ENCODE data around the gene TPCN2. TPM values are rescaled to one million over a fixed set of nuclear protein-coding genes. Genes with fewer than 3 reads are reported as not detected.
A peak's percentile ranks its signal among the peaks of the same experiment; 100 is the strongest.
"Not testable (repeated sequence)": the region's sequence is repeated elsewhere in the genome, so short reads cannot be mapped to it uniquely, and the experiment has no call there.

The TPCN2 gene
- 6.3 and 8.4 TPM in 2 replicates for total RNA-seq

GRCh38 chr11:69048694-69049489, at the start of gene TPCN2:
Gene TPCN2, plus strand, starts transcription at chr11:69048932. Its CDS starts 66 bp downstream, at chr11:69048998.
- no peak for TF ChIP-seq CTCF (conservative IDR thresholded peaks at IDR 0.05; ENCODE audit: low read depth, low read length)
- H3K4me3 ChIP-seq (ENCODE audit: low read depth, low read length), result peak within 1 kb of the TSS; percentile 94
- no peak for DNase-seq (ENCODE audit: low read depth)

GRCh38 chr11:68999093-68999747, 49.5 kb upstream of the TPCN2 start:
- DNase-seq (ENCODE audit: low read depth), result no peak
- TF ChIP-seq CTCF (conservative IDR thresholded peaks at IDR 0.05; ENCODE audit: low read depth, low read length), result no peak

GRCh38 chr11:68999748-69000355, 48.9 kb upstream of the TPCN2 start:
- not testable (repeated sequence) for H3K4me3 ChIP-seq (ENCODE audit: low read depth, low read length)

More at GRCh38 chr11:68999093-68999747, 49.5 kb upstream of the TPCN2 start:
- H3K4me3 ChIP-seq (ENCODE audit: low read depth, low read length), result no peak overlapping the region

GRCh38 chr11:69000391-69000790, 48.3 kb upstream of the TPCN2 start:
- no peak overlapping the region for H3K4me3 ChIP-seq (ENCODE audit: low read depth, low read length)
- DNase-seq (ENCODE audit: low read depth), result no peak
- TF ChIP-seq CTCF (conservative IDR thresholded peaks at IDR 0.05; ENCODE audit: low read depth, low read length), result no peak

More at GRCh38 chr11:68999748-69000355, 48.9 kb upstream of the TPCN2 start:
- not testable (repeated sequence) for DNase-seq (ENCODE audit: low read depth)

- no peak for DNase-seq (ENCODE audit: low read depth)
- peak; percentile 60 for TF ChIP-seq CTCF (conservative IDR thresholded peaks at IDR 0.05; ENCODE audit: low read depth, low read length)
- no peak overlapping the region for H3K4me3 ChIP-seq (ENCODE audit: low read depth, low read length)
Measured at GRCh38 chr11:69000831-69001242, 47.9 kb upstream of the TPCN2 start.

- no peak overlapping the region for H3K4me3 ChIP-seq (ENCODE audit: low read depth, low read length)
- no peak for DNase-seq (ENCODE audit: low read depth)
- no peak for TF ChIP-seq CTCF (conservative IDR thresholded peaks at IDR 0.05; ENCODE audit: low read depth, low read length)
Measured at GRCh38 chr11:69001243-69002081, 47.3 kb upstream of the TPCN2 start.

All from epithelial cell of proximal tubule (primary cell).